Chondrocyte (in vitro differentiated cells): ENCODE data around the gene KREMEN2. TPM values are rescaled to one million over a fixed set of nuclear protein-coding genes. Genes with fewer than 3 reads are reported as not detected.

Experiments used
- DNase-seq: peaks from one replicate; pipeline ENCODE4 v3.0.0; 2021; ENCODE audit warnings: mixed read lengths, low spot score
- H3K27ac Mint-ChIP-seq: one replicate; pipeline ENCODE4 v1.8.0; 2021; ENCODE audit warnings: mild to moderate bottlenecking, moderate library complexity, mixed read lengths; ENCODE audit not compliant: unreplicated experiment
- H3K27me3 Mint-ChIP-seq: 2 replicates; pipeline ENCODE4 v1.8.0; 2021; ENCODE audit warnings: low read depth, mixed read lengths
- H3K36me3 Mint-ChIP-seq: 2 replicates; pipeline ENCODE4 v1.8.0; 2021; ENCODE audit warnings: low read depth, mixed read lengths
- H3K4me1 Mint-ChIP-seq: 2 replicates; pipeline ENCODE4 v1.8.0; 2021; ENCODE audit warnings: low read depth, mild to moderate bottlenecking, mixed read lengths
- H3K4me3 Mint-ChIP-seq: one replicate; pipeline ENCODE4 v1.8.0; 2021; ENCODE audit warnings: mild to moderate bottlenecking, moderate library complexity, mixed read lengths; ENCODE audit not compliant: unreplicated experiment
- H3K9me3 Mint-ChIP-seq: 2 replicates; pipeline ENCODE4 v1.8.0; 2021; ENCODE audit warnings: low read depth, mixed read lengths
- CTCF ChIP-seq: fragments of 200-600 bp; sonication (generic); IDR thresholded peaks from 2 replicates; pipeline ENCODE4 v1.5.0; 2021; ENCODE audit warnings: antibody characterized with exemption, mild to moderate bottlenecking, moderate library complexity
- total RNA-seq: library from RNA; stranded (reverse); gene quantifications from 3 replicates; pipeline ENCODE4 v1.2.1, GENCODE V29; 2021

KREMEN2 gene
- total RNA-seq, 1 donor from 2014 or later = not detected

GRCh38 chr16:3017344-3017743 is 53.3 kb downstream of the KREMEN2 start:
- H3K4me1 Mint-ChIP-seq = peaks cover 12% of the 10 kb centered on the region
- no peak overlapping the region for H3K4me3 Mint-ChIP-seq
- peaks cover 11% of the 10 kb centered on the region for H3K27me3 Mint-ChIP-seq
- no peaks in the 10 kb centered on the region for H3K9me3 Mint-ChIP-seq
- H3K36me3 Mint-ChIP-seq = peaks cover 7% of the 10 kb centered on the region
- no peak overlapping the region for H3K27ac Mint-ChIP-seq
- TF ChIP-seq CTCF = no peak
- no peak for DNase-seq

Other genes starting within 250 kb of the KREMEN2 start
- 2.8 to 4.3 TPM (median 3.1 TPM) in 3 replicates for gene PRSS27, start 244.1 kb upstream of the KREMEN2 start, total RNA-seq
- 363 to 615 TPM (median 378 TPM) in 3 replicates for gene SRRM2, start 211.6 kb upstream of the KREMEN2 start, total RNA-seq
- gene ELOB, start 187.0 kb upstream of the KREMEN2 start, total RNA-seq = 205 to 231 TPM (median 225 TPM) in 3 replicates
- not detected in 3 replicates for gene PRSS33, start 176.7 kb upstream of the KREMEN2 start, total RNA-seq
- not detected in 3 replicates for gene PRSS41, start 165.8 kb upstream of the KREMEN2 start, total RNA-seq
- gene PRSS21, start 147.0 kb upstream of the KREMEN2 start, total RNA-seq = not detected in 3 replicates
- 2.1 to 2.6 TPM in 2 of 3 replicates, not detected in the other for gene ZG16B, start 134.0 kb upstream of the KREMEN2 start, total RNA-seq
- gene PRSS22, start 106.1 kb upstream of the KREMEN2 start, total RNA-seq = not detected in 3 replicates
- gene FLYWCH2, start 81.1 kb upstream of the KREMEN2 start, total RNA-seq = 33.4 to 43.1 TPM (median 34.7 TPM) in 3 replicates
- gene FLYWCH1, start 52.3 kb upstream of the KREMEN2 start, total RNA-seq = 36.1 to 47.1 TPM (median 38.6 TPM) in 3 replicates
- 8.2 to 15.9 TPM (median 9.5 TPM) in 3 replicates for gene PAQR4, start 5.1 kb downstream of the KREMEN2 start, total RNA-seq
- gene PKMYT1, start 16.2 kb downstream of the KREMEN2 start, total RNA-seq = 6.2 to 23.2 TPM (median 7.2 TPM) in 3 replicates
- gene CLDN9, start 48.6 kb downstream of the KREMEN2 start, total RNA-seq = not detected in 3 replicates
- gene CLDN6, start 53.9 kb downstream of the KREMEN2 start, total RNA-seq = 0.27 to 0.69 TPM in 2 of 3 replicates, not detected in the other
- gene TNFRSF12A, start 56.1 kb downstream of the KREMEN2 start, total RNA-seq = 156 to 177 TPM (median 165 TPM) in 3 replicates
- gene HCFC1R1, start 59.7 kb downstream of the KREMEN2 start, total RNA-seq = 74.0 to 101 TPM (median 79.3 TPM) in 3 replicates
- 27.4 to 33.4 TPM (median 28.8 TPM) in 3 replicates for gene THOC6, start 59.8 kb downstream of the KREMEN2 start, total RNA-seq
- gene BICDL2, start 72.7 kb downstream of the KREMEN2 start, total RNA-seq = not detected in 3 replicates
- gene MMP25, start 82.3 kb downstream of the KREMEN2 start, total RNA-seq = 0.34 TPM in 1 of 3 replicates, not detected in the others
- gene IL32, start 101.4 kb downstream of the KREMEN2 start, total RNA-seq = 7.3 to 21.0 TPM (median 17.8 TPM) in 3 replicates
- gene ZSCAN10, start 135.0 kb downstream of the KREMEN2 start, total RNA-seq = not detected in 3 replicates
- 12.9 to 13.7 TPM (median 13.2 TPM) in 3 replicates for gene ZNF205, start 148.3 kb downstream of the KREMEN2 start, total RNA-seq
- 10.6 to 13.0 TPM (median 10.8 TPM) in 3 replicates for gene ZNF213, start 170.8 kb downstream of the KREMEN2 start, total RNA-seq
- 0.37 to 0.38 TPM in 2 of 3 replicates, not detected in the other for gene OR1F1, start 223.9 kb downstream of the KREMEN2 start, total RNA-seq